GM19043 (cell line): ENCODE measurements around the gene MAML3.
A peak's percentile ranks its signal among the peaks of the same experiment; 100 is the strongest.

Experiments
- ATAC-seq: cut with Tn5 transposase; IDR thresholded peaks from one replicate; pipeline ENCODE4 v1.9.1; 2021; ENCODE audit warnings: low read depth; ENCODE audit not compliant: unreplicated experiment

The MAML3 gene

GRCh38 chr4:140103676-140104075 is 50.3 kb downstream of the MAML3 start:
- ATAC-seq = peak; percentile 72

GRCh38 chr4:140102421-140102820 is 51.6 kb downstream of the MAML3 start:
- no peak for ATAC-seq

GRCh38 chr4:140100771-140101170 is 53.2 kb downstream of the MAML3 start:
- no peak for ATAC-seq

- ATAC-seq = no peak
These were observed 54.0 kb downstream of the MAML3 start for GRCh38 chr4:140099983-140100382.

GRCh38 chr4:140098455-140099160 is 55.4 kb downstream of the MAML3 start:
- no peak for ATAC-seq

GRCh38 chr4:140097572-140097971 is 56.4 kb downstream of the MAML3 start:
- ATAC-seq = no peak

GRCh38 chr4:140096921-140097320 is 57.1 kb downstream of the MAML3 start:
- ATAC-seq = no peak

GRCh38 chr4:140096483-140096861 is 57.5 kb downstream of the MAML3 start:
- no peak for ATAC-seq

GRCh38 chr4:140095694-140096482 is 58.1 kb downstream of the MAML3 start:
- no peak for ATAC-seq

- ATAC-seq = peak; percentile 43
These were observed 59.3 kb downstream of the MAML3 start for GRCh38 chr4:140094438-140095420.

- ATAC-seq = no peak
These were observed 61.7 kb downstream of the MAML3 start for GRCh38 chr4:140092094-140092851.

- no peak for ATAC-seq
These were observed 62.7 kb downstream of the MAML3 start for GRCh38 chr4:140091305-140091704.

GRCh38 chr4:140090215-140090731 is 63.7 kb downstream of the MAML3 start:
- no peak for ATAC-seq

- ATAC-seq = no peak
These were observed 64.8 kb downstream of the MAML3 start for GRCh38 chr4:140089216-140089615.

- no peak for ATAC-seq
These were observed 65.5 kb downstream of the MAML3 start for GRCh38 chr4:140088323-140088967.

- ATAC-seq = no peak
These were observed 68.1 kb downstream of the MAML3 start for GRCh38 chr4:140085881-140086280.

- no peak for ATAC-seq
These were observed 68.8 kb downstream of the MAML3 start for GRCh38 chr4:140085062-140085622.

- no peak for ATAC-seq
These were observed 69.6 kb downstream of the MAML3 start for GRCh38 chr4:140084385-140084784.

- no peak for ATAC-seq
These were observed 71.6 kb downstream of the MAML3 start for GRCh38 chr4:140082391-140082755.
